Activated naive CD8-positive, alpha-beta T cell treated with anti-CD3 and anti-CD28 coated beads, Interleukin-2, amount 50 U/mL, for 16 hours (primary cell): ENCODE measurements around the gene KIF21A.

ENCODE experiments used
- DNase-seq: peaks from one replicate; pipeline ENCODE4 v3.0.0-alpha.2; 2020; ENCODE audit warnings: low read depth, low spot score

Gene KIF21A

DNA sequence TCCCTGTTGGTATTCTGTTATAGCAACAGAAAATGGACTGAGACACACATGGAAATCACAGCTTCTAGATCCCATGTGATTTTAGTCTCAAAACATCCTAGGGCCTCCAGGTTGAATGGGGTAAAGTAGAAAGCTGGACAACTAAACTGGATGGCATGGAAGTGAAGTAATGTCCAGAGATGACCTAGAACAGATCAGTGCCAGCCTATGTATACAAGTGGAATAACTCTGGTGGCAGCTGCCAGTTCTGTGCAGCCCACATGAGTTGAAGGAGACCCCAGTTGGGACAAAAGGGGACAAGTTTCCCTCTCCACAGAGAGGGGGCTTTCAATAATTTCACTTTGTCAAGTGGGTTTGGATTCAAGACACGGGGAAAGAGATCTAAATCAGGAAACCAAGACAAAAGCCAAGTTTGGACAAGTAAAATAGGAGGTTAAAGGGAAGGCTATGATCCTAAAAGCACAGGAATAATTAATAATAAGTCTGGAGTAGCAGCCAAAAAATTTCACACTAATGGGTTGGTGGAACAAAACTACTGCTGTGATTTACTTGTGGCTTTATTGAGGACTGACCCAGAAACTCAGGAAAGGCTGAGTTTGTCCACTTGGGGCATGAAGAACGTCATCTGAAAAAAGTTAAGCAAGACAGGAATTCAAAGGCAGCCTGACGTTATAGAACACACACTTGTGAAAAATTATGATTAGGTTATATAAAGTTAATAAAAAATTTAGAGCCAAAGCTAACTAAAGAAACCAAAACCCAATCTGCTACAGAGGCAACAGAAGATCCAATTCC is 11.7 kb downstream of the KIF21A start:
- no peak for DNase-seq

DNA sequence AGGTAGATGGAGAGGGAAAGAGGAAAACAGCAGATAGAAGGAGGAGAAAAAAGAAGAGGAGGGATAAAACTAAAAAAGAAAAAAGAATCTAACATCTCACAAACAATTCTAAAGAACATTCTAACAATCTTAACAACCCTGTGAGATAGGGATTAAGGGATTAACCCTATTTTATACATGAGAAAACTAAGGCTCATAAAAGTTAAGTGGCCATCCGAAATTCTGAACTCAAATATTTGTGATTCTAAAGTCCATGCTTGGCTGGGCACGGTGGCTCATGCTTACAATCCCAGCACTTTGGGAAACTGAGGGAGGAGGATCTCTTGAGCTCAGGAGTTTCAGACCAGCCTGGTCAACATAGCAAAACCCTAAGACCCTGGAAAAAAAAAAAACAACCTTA is 13.1 kb downstream of the KIF21A start:
- DNase-seq = no peak

DNA sequence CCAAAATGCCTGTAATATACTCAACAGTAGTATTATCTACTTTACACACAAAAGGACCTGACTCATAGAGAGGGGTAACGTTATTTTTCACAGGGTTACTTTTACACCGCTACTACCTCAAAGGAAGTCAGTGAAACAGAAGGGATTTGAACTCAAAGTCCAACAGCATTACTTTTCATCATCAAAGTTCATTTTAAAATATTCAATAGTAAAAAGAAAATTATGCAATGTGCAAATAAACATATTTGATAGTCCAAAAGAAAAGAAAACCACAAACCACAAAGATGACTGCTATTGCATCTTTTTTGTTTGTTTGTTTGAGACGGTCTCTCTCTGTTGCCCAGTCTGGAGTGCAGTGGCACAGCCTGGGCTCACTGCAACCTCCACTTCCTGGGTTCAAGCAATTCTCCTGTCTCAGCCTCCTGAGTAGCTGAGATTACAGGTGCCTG is 15.5 kb downstream of the KIF21A start:
- no peak for DNase-seq

DNA sequence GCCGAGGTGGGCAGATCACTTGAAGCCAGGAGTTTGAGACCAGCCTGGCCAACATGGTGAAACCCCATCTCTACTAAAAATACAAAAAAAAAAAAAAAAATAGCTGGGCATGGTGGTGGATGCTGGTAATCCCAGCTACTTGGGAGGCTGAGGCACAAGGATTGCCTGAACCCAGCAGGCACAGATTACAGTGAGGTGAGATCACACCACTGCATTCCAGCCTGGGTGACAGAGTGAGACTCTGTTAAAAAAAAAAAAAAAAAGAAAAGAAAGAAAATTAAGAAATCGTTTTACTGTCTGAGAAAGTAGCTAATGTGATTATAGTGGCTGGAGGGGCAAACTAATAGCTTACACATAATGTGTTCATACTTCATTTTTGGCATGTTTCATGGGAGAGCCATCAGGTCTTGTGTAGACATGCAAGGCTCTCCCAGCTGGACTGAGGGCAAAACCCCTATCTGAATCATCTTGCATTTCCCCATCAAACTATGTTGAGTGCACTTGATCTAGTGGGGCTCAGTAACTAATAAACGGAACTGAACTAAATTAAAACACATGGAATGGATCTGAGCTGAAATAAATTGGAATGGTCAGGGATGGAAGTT is 16.2 kb downstream of the KIF21A start:
- DNase-seq = no peak

DNA sequence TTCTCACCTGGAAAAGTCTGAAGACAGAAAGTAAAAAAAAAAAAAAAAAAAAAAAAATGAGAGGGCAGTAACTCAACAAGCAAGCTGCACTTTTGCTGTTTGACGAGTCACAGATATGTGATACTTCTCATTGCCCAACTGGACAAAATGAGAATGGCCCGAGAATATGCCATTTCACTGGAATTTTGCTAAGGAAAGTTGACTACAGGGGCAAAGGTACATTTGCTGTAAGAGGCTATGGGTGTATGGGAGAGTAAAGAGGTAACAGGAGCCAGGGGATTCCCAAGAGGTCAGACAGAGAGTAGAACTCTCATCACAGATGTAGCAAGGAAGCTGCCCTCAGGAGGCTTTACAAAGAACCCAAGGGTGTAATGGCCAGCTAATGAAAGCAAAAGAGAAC is 22.9 kb downstream of the KIF21A start:
- no peak for DNase-seq

DNA sequence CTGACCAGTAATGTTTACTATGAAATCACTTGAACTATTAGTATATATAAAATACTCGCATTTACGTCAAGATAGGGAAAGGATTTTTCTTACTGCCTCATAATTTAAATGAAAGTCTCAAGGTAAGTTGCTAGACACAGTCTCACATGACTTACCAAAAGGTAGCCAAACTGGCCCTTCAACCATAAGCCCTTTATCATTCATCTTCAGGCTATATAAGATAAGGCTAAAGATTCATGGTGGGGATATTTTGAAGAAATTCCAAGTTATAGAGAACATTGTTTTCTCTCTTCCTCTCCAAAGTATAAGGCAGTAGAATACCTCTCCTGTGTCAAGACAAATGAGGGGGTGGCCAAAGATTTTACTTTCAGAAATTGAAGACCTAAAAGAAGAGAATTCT is 23.4 kb downstream of the KIF21A start:
- no peak for DNase-seq

DNA sequence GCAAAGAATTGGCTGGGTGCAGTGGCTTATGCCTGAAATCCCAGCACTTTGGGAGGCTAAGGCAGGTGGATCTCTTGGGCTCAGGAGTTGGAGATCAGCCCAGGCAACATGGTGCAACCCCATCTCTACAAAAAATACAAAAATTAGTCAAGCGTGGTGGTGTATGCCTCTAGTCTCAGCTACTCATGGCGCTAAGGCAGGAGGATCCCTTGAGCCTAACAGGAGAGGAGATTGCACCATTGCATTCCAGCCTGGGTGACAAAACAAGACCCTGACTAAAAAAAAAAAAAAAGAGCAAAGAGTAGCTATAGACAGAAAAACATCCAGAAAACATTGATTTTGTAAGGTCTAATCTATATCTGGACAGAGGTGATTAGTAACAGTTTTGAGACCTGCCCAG is 25.0 kb downstream of the KIF21A start:
- no peak for DNase-seq

DNA sequence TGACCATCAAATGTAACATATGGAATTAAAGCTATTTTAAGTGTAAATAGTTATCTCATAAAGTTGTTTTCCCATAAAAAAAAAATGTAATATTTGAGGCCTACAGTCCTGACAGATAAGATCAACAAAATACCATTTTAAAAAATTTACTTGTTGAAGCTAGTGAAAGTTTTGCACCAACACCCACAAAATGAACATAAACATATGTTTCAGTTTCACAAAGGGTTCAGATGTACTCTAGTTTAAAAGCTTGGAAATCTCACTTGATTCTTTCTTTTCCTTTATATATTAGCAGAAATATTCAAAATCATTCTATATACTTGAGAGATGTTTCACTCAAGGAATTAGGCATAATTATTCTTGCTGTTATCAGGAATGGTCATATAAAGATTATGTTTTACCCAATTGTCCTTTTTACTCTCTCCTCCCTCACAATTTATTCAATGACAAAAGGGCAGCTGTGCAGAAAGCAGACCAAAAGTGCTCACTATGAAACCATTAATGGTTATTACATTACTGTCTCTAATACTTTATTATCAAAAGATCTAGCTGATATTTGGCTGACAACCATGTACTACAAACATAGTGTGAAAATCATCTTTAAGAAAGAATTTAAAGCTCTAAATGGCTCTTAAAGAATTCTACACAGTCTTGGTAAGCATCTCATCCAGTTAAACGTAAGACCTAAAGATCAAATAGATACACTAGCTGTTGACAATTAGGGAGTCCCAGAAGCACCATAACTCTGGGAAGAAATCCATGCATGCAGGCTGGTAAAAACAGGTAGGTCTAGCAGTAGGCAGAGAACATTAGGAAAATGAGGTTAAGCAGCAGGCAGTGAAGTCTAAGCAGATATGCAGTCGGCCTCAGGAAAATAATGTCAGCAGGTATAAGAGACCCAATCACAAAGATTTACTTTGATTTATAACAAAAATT is 28.8 kb downstream of the KIF21A start:
- no peak for DNase-seq

DNA sequence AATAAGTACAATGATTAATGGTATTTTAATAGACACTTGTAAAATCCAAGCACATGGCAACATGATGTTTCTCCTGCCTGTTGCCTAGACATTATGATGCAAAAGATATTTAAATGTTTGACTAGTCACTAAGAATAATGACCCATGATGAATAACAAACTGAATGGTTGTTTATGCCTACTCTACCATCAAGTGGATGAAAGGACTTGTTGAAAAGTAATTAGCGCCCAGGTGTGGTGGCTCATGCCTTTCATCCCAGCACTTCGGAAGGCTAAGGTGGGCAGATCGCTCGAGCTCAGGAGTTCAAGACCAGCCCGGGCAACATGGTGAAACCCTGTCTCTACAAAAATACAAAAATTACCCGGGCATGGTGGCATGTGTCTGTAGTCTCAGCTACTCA is 30.7 kb downstream of the KIF21A start:
- no peak for DNase-seq

DNA sequence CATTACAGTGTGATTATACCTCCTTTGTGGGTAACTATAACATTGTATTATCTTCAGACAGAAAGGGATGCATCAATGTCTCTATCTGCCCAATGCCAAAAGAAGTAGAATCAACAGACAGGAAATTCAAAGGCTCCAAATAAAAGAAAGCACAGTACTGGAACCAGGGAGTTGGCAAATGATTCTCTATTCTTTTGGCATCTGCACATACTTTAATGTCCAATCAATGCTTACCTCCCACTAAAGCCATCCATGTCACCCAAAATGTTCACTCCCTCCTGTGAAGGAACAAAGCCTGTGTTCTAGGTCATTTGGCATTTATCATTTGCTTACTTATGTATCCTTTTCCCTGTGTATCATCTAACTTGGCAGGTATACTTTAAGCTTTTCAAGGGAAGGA is 36.7 kb downstream of the KIF21A start:
- no peak for DNase-seq

DNA sequence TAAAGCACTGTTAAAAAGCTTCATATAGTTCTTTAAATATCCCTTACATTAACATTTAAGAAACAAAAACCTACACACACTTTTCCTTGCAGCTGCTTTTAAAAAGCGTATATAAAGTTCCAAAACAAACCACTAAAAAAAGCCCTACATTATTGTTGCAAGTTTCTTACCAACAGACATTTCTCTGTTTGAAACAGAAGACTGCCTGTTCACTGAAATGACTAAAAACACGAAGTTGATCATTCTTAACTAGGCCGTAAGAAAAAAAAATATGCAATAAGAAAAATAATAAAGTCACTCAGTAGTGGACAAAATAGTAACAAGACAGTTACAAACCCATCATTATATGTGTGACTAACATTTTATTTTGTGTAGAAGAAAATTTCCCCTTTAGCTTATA is 37.3 kb downstream of the KIF21A start:
- DNase-seq = no peak

DNA sequence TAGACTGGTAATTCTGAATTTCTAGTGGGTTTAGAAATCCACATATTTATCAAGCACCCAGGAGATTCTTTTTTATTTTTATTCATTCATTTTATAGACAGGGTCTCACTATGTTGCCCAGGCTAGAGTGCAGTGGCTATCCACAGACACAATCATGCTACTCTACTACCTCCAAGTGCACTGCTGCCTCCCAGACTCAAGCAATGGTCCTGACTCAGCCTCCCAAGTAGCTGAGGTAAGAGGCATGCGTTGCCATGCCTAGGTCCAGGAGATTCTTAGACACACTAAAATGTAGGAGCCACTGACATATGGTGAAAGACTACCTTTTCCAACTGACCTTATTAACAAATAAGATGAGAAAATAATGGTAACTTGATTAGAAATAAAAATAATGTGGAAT is 38.9 kb downstream of the KIF21A start:
- DNase-seq = no peak

DNA sequence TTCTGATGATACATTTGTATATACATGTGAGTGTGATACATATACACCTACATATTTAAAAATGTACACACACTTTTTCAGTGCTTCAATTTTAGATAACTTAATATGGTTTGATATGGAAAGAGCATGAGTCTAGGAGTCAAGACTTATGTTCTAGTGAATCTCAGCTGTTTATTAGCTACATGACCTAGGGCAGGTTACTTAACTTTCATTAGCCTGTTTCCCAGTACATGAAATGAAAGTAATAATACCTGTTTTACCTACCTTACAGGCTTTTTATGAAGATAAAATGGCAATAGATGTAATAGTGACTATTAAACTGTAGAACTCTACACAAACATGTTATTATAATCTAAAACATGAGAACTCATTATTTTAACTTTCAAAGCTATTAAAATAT is 39.5 kb downstream of the KIF21A start:
- no peak for DNase-seq

DNA sequence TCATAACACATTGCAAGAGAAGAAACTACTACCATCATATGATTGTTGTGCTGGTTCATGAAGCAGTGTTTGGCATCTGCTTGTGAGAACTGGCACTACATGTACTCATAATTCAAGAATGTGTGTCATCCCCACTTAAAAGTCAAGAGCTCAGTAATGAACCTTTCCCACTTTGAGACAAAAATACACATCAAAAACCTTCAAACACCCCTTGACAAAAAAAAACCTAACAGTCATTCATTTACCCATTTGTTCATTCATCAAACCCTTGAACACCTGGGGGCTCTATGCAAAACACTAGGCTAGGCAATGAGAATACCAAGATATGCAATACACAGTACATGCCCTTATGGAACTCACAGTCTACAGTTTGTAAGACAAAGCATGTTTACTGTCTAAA is 40.0 kb downstream of the KIF21A start:
- no peak for DNase-seq

DNA sequence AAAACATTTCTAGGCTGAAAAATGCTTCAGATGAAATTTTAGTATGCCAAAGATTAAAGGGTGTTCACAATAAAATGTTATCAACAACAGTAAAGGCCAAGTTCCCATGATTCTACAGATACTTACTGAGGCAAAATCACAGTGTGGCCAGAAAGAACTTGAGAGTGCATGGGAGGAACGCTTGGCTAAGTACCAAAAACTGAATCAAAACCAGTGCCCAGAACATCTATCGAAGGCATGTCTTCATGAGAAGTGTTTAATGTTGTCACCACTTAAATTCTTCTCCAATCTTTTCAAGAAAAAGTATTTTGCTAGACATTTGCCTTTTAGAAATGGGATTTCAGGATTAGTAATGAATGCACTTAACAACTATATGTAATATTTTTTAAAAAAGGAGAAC is 41.5 kb downstream of the KIF21A start:
- no peak for DNase-seq

DNA sequence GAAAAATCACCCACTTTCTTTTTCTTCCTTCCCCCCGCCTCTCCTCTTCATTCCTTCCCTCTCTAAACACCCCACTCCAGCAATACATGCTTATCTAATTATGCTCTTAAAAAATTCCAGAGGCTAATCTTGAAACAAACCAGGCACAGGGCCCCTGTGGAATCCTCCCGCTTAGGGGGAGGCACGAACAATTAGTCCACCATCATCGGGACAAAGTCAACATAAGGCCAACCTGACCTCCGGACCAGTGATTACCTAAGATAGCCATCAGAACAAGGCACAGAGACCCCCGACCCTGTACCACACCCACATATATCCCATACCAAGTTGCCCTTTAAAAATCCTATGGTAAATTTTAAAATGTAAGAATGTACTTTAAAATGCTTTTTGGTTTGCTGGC is 47.1 kb downstream of the KIF21A start:
- DNase-seq = no peak

DNA sequence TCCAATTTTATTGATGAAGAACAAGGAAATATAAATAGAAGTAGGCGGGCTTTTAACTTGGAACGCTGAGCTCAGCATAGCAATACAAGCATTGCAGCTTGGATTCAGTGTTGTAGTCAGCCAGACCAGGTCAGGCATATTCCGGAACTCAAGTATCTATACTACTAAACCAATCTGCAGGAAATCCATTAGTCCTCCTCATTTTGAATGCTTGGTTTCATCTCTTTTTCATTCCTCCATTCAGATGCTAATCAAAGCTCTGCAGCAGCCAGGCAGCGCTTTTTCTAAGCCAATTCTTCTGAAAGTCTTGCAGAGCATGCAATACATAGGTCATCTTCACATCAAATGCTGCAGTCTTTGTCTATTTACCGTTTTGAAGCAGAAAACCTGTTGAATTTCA is 49.0 kb downstream of the KIF21A start:
- no peak for DNase-seq

DNA sequence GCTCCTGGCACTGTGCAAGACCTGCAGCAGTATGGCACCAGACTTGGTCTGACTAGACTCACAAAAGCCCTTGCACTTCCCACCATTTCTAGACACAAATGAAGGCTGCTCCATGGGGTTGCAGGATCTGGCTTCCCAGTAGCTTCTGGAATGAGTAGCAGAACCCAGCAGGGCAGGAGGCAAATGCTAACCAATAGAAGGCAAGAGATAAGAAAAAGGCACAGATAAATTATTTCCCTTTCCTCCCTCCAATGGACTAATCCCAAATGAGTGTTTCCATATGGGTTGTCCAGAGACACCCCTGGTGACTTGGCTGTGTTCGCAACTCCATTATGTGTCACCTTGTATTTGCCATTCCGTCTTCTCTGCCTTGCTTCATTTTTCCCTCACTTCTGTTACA is 49.7 kb downstream of the KIF21A start:
- no peak for DNase-seq

DNA sequence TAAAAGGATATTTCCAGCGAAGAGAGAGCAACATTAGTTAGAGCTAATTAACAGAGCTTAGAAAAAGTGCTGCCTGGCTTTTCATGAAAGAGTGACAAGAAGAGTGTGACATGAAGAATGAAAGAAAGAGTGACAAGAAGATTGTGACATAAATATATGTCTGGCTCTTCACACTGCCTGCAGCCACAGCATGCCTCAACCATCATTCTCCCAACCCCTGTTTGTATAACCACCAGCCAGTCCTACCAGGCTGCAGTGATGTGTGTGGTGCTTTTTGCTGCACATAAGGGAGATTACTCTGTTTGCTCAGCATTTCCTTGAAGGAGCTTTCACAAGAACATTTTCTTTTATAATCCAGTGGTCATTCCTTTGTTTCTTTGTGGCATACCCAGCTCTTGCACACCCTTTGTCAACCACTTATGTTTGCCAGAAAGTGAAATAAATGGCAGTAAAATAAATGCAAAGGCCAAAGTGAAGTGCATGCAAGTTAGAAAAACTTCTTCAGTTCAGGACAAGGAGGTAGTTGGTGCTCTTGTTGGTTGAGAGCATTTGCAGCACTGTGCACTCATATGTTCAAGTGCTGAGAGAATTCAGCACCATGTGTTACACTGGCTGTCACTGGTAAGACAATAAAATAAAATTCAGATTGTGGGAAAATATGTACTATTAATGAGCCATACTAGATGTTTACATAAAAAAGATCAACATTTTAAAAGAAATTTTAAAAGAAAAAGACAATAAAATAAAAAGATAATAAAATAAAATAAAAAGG is 50.6 kb downstream of the KIF21A start:
- no peak for DNase-seq

DNA sequence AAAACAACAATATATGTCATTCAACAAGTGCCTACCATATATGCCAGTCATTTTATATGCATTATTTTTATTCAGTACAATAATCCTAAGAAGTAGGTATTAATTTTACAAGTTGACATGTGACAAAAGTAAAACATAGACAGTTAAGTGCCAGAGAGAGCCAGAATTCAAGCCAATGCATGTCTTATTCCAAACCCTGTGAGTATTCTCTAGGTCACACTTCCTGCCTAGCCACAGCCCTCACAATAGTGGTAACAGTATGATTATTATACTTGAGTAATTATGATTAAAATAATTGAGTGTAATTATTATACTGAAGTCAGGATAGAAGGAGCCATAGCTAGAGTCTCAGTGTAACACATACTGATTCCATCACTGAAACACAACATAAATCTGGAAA is 52.2 kb downstream of the KIF21A start:
- DNase-seq = no peak

DNA sequence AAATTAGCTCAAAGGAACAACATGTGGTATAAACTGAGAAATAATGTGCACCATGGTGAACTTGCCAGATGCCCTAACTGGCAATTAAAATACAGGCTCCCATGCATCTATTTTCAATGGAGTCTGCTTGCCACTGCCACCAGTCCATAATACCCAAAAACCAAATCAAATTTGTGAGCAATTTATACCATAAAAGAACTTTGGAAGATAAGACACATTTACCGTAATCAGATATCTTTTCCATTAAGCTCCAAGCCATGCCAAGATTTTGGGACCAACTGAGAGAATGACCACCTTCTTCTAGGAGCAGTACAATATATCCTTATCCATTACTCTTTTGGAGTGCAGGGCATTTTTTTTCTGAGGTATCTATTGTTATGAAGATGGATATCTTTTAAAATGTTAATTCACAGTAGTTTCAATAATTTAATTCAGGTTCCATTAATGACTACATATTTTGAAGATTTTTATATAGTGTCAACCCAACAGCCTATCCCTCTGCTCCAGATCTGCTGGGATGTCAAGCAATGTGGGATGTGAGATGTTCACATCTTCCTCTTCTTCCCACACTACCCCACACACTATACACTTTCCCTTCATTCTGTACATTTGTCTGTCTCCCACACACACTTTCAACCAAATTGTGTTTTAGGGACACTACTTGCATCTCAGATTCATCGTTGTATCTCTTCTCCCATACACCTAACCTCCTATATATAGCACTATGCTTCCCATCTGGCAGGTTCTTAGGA is 53.3 kb downstream of the KIF21A start:
- no peak for DNase-seq
